ENCODE results near the gene ERC2.

Gene ERC2

GRCh38 chr3:55855311-55855710 is 613.0 kb downstream of the ERC2 start:
- TF ChIP-seq ZBTB7A (IDR thresholded peaks at IDR 0.05; ENCODE audit: low read depth) (no peak), EP300 (IDR thresholded peaks at IDR 0.05; ENCODE audit: borderline replicate concordance) (no peak), YY1 (IDR thresholded peaks at IDR 0.05; ENCODE audit: low read depth) (no peak), FOXM1 (IDR thresholded peaks at IDR 0.05; ENCODE audit: borderline replicate concordance, low read depth) (no peak), CREB1 (IDR thresholded peaks at IDR 0.05; ENCODE audit: low read depth) (no peak), NFIC (IDR thresholded peaks at IDR 0.05) (no peak), RAD21 (IDR thresholded peaks at IDR 0.05; ENCODE audit: low read depth) (no peak), TEAD4 (IDR thresholded peaks at IDR 0.05) (no peak), REST (IDR thresholded peaks at IDR 0.05; ENCODE audit: low read depth) (no peak)
- TF ChIP-seq, protein P1, sequence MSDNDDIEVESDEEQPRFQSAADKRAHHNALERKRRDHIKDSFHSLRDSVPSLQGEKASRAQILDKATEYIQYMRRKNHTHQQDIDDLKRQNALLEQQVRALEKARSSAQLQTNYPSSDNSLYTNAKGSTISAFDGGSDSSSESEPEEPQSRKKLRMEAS (IDR thresholded peaks at IDR 0.05), result no peak

DNA sequence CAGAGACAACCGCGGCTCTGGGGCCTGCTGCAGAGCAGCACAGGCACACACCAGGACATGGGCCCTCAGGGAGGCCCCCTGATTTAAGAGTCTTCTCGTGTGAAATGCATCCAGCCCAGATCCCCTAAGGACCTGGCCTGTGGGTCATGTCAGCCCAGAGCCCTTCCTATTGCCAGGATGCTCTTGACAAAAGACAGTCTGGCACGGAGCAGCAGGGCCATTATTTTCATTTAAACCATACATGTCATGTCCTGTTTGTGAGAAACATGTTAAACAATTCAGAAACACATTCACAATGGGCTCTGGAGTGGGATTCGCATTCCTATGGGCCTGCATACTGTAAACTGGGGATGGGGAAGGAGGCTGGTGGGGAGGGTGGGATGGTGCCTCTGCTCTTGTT is 613.8 kb downstream of the ERC2 start:
- TF ChIP-seq TAF1 (IDR thresholded peaks at IDR 0.05; ENCODE audit: low read depth) (no peak), CEBPB (IDR thresholded peaks at IDR 0.05) (no peak), FOXM1 (IDR thresholded peaks at IDR 0.05; ENCODE audit: borderline replicate concordance, low read depth) (no peak), NFIC (IDR thresholded peaks at IDR 0.05) (no peak), RAD21 (IDR thresholded peaks at IDR 0.05; ENCODE audit: low read depth) (no peak), YY1 (IDR thresholded peaks at IDR 0.05; ENCODE audit: low read depth) (no peak), EP300 (IDR thresholded peaks at IDR 0.05; ENCODE audit: borderline replicate concordance) (no peak), ZBTB7A (IDR thresholded peaks at IDR 0.05; ENCODE audit: low read depth) (no peak)
- TF ChIP-seq, protein P1 (IDR thresholded peaks at IDR 0.05), result no peak

DNA sequence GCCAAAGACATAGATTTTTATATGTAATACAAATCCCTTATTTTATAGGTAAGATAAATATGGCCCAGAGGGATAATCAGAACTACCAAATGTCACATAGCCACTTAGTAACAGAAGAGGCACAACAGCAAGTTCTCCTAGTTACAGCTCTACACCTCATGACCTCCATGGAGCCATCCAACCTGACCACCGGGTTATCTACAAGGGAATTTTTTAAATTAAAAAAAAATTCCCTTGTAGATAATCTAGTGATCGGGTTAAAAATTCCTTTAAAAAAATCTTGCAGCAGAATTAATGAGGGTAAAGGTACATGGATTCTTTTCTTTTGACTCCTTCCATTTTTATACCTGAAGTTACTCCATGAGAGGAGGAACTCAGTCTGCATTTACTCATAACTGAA is 615.9 kb downstream of the ERC2 start:
- TF ChIP-seq, protein P2, sequence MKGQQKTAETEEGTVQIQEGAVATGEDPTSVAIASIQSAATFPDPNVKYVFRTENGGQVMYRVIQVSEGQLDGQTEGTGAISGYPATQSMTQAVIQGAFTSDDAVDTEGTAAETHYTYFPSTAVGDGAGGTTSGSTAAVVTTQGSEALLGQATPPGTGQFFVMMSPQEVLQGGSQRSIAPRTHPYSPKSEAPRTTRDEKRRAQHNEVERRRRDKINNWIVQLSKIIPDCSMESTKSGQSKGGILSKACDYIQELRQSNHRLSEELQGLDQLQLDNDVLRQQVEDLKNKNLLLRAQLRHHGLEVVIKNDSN (IDR thresholded peaks at IDR 0.05), result no peak
- TF ChIP-seq TCF12 (IDR thresholded peaks at IDR 0.05; ENCODE audit: low read depth), result no peak
- no peak for TF ChIP-seq ZBTB7A (IDR thresholded peaks at IDR 0.05; ENCODE audit: low read depth)
- no peak for TF ChIP-seq YY1 (IDR thresholded peaks at IDR 0.05; ENCODE audit: low read depth)
- TF ChIP-seq, protein P1 (IDR thresholded peaks at IDR 0.05), result no peak
- TF ChIP-seq CEBPB (IDR thresholded peaks at IDR 0.05), result no peak
- no peak for TF ChIP-seq TAF1 (IDR thresholded peaks at IDR 0.05; ENCODE audit: low read depth)
- TF ChIP-seq RAD21 (IDR thresholded peaks at IDR 0.05; ENCODE audit: low read depth), result no peak

DNA sequence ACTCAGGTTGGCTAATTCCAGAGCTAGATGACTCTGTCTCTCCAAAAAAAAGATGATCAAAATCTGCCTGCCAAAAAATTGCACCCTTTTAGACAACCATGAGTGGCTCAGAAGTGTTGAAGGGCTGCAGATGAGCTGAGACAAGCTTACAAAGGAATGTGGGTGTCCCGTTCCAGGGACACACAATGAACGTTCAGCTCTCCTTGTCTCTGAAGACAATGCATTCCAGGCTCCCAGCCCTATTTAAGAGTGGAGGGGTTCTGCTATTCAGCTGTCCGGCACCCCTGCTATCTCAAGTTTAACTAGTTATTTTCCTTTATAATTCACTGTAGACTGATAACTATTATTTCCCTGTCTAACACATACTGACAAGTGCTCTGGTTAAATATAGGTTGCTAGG is 626.1 kb downstream of the ERC2 start:
- no peak for TF ChIP-seq EP300 (IDR thresholded peaks at IDR 0.05; ENCODE audit: borderline replicate concordance)
- no peak for TF ChIP-seq YY1 (IDR thresholded peaks at IDR 0.05; ENCODE audit: low read depth)
- no peak for TF ChIP-seq TEAD4 (IDR thresholded peaks at IDR 0.05)
- no peak for TF ChIP-seq NFIC (IDR thresholded peaks at IDR 0.05)
- no peak for TF ChIP-seq CREB1 (IDR thresholded peaks at IDR 0.05; ENCODE audit: low read depth)
- no peak for TF ChIP-seq TAF1 (IDR thresholded peaks at IDR 0.05; ENCODE audit: low read depth)
- TF ChIP-seq CEBPB (IDR thresholded peaks at IDR 0.05), result no peak
- TF ChIP-seq TCF12 (IDR thresholded peaks at IDR 0.05; ENCODE audit: low read depth), result no peak
- TF ChIP-seq RAD21 (IDR thresholded peaks at IDR 0.05; ENCODE audit: low read depth), result no peak
- no peak for TF ChIP-seq FOXM1 (IDR thresholded peaks at IDR 0.05; ENCODE audit: borderline replicate concordance, low read depth)
- TF ChIP-seq, protein P2 (IDR thresholded peaks at IDR 0.05), result no peak
- no peak for TF ChIP-seq REST (IDR thresholded peaks at IDR 0.05; ENCODE audit: low read depth)
- TF ChIP-seq ZBTB7A (IDR thresholded peaks at IDR 0.05; ENCODE audit: low read depth), result no peak
- TF ChIP-seq, protein P1 (IDR thresholded peaks at IDR 0.05), result no peak
- TF ChIP-seq EGR1 (IDR thresholded peaks at IDR 0.05), result no peak

- TF ChIP-seq, protein P2 (IDR thresholded peaks at IDR 0.05), result no peak
- TF ChIP-seq REST (IDR thresholded peaks at IDR 0.05; ENCODE audit: low read depth) (no peak), EP300 (IDR thresholded peaks at IDR 0.05; ENCODE audit: borderline replicate concordance) (no peak), EGR1 (IDR thresholded peaks at IDR 0.05) (no peak), TCF12 (IDR thresholded peaks at IDR 0.05; ENCODE audit: low read depth) (no peak), YY1 (IDR thresholded peaks at IDR 0.05; ENCODE audit: low read depth) (no peak), TAF1 (IDR thresholded peaks at IDR 0.05; ENCODE audit: low read depth) (no peak), FOXM1 (IDR thresholded peaks at IDR 0.05; ENCODE audit: borderline replicate concordance, low read depth) (no peak), RAD21 (IDR thresholded peaks at IDR 0.05; ENCODE audit: low read depth) (no peak)
- TF ChIP-seq, protein P1 (IDR thresholded peaks at IDR 0.05), result no peak
Observed at GRCh38 chr3:55828712-55829111, 639.6 kb downstream of the ERC2 start.

Measured in Ishikawa (cell line).